ENCODE data around the gene LMBR1.

DNA sequence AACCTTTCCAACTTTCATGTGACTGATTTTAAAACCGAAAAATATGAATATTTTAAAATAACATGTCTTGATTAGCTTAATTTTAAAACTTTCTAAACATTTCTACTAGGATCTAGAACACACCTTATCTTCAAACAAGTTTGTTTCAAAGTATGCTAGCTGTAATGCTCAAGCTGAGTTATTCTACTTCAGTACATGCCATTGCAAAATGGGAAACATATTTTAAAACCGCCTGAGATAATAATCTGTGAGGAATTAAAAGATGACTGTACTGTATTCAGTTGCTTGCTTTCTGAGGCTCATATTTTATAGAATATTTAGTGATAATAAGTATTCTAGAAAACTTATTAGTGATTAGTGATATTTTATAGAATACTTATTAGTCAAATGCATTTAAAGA, 99.6 kb downstream of the LMBR1 start:
- TF ChIP-seq EZH2 (IDR thresholded peaks at IDR 0.05) = no peak
- TF ChIP-seq POLR2AphosphoS5 (IDR thresholded peaks at IDR 0.05; ENCODE audit: borderline replicate concordance, low read depth, low read length) = no peak

Measured in SK-N-MC (cell line).